Transverse colon (tissue), 4 donors: ENCODE data around the gene GAPDHS. TPM values are rescaled to one million over a fixed set of nuclear protein-coding genes. Genes with fewer than 3 reads are reported as not detected.

Source experiments
- DNase-seq: peaks from one replicate; pipeline ENCODE4 v3.0.0-alpha.2; 2019
- H3K27ac ChIP-seq, 4 donors: fragments of 200-600 bp; sonication (generic); 2 replicates each; pipeline ENCODE4 v1.5.1; 2016 to 2018; ENCODE audit warnings: inconsistent platforms in 4 of 4
- H3K27me3 ChIP-seq: fragments of 200-600 bp; sonication (generic); 2 replicates; pipeline ENCODE4 v1.5.1; 2017; ENCODE audit warnings: inconsistent platforms
- H3K36me3 ChIP-seq, 4 donors: fragments of 200-600 bp; sonication (generic); 2 replicates each; pipeline ENCODE4 v1.5.1; 2017 to 2019; ENCODE audit warnings: inconsistent platforms in 4 of 4
- H3K4me1 ChIP-seq, 4 donors: fragments of 200-600 bp; sonication (generic); 2 replicates each; pipeline ENCODE4 v1.5.1; 2017 to 2020; ENCODE audit warnings: inconsistent platforms in 4 of 4
- H3K4me3 ChIP-seq, 4 donors: fragments of 200-600 bp; sonication (generic); 1 replicate in 1 of 4; 2 replicates in 3 of 4; pipeline versions ENCODE4 v1.5.1 to v1.6.1; 2017 to 2019; ENCODE audit warnings: inconsistent platforms in 4 of 4
- H3K9me3 ChIP-seq, 2 donors: fragments of 200-600 bp; sonication (generic); 2 replicates each; pipeline ENCODE4 v1.5.1; 2017 to 2019; ENCODE audit warnings: inconsistent platforms in 2 of 2
- CTCF ChIP-seq, 5 experiments: fragments of 200-600 bp in 3 of 5; fragments of 450-650 bp in 2 of 5; sonication (generic) in 3 of 5; IDR thresholded peaks; 1 replicate in 2 of 5; 2 replicates in 3 of 5; pipeline ENCODE4 v1.5.1; 2016 to 2017; ENCODE audit warnings: antibody characterized with exemption in 5 of 5, inconsistent platforms in 3 of 5, mild to moderate bottlenecking in 2 of 5, moderate library complexity in 1 of 5
- EP300 ChIP-seq: sonication (generic); formaldehyde crosslinking; IDR thresholded peaks from one replicate; pipeline ENCODE4 v1.6.1; 2017; ENCODE audit warnings: antibody characterized with exemption, low read depth
- POLR2A ChIP-seq: fragments of 450-650 bp; IDR thresholded peaks from one replicate; pipeline ENCODE4 v1.6.1; 2016; ENCODE audit warnings: antibody characterized with exemption, mild to moderate bottlenecking, moderate library complexity
- POLR2AphosphoS5 ChIP-seq, 3 donors: sonication (generic); formaldehyde crosslinking; IDR thresholded peaks; one replicate each; pipeline ENCODE4 v1.6.1; 2016; ENCODE audit warnings: antibody characterized with exemption in 3 of 3
- WGBS, 2 donors: methylation state at CpG; one replicate each; pipeline ENCODE4 v1.1.5; 2018; ENCODE audit warnings: low coverage in 1 of 2; 5-methylcytosine and 5-hydroxymethylcytosine counted together
- in situ Hi-C, 4 donors: fragments of 200-750 bp; cut with MboI; loops; one replicate each; pipeline versions ENCODE4 v1.15.0 to v1.15.1; 2017; ENCODE audit warnings: low sequenced_read_pairs in 3 of 4, low pct_ligation_motif_present in 1 of 4, low pct_unique_long_range_greater_than_20kb in 1 of 4
- intact Hi-C: fragments of 100-400 bp; cut with DNase I; formaldehyde crosslinking; loops from one replicate; pipeline ENCODE4 v1.15.1; 2023; ENCODE audit warnings: low total_unique reads
- total RNA-seq, 4 donors: library from RNA; depleted of rRNA; stranded (reverse); fragments of >200 nt; gene quantifications; one replicate each; pipeline ENCODE4 v1.1.0, GENCODE V29; 2016

The GAPDHS gene
- total RNA-seq, 4 donors from 2014 or later: not detected

GRCh38 chr19:35488677-35489076 is 44.6 kb upstream of the GAPDHS start:
- intact Hi-C loops: no loop called here
- whole genome bisulfite sequencing, 2 donors: 82% methylated on average over 16 of the region's 16 CpGs; no CpG with 5 or more reads in 1 of the 2 donors
- in situ Hi-C loops: no loop called here
- Histone ChIP-seq H3K9me3 (no peaks in the 10 kb centered on the region), H3K27me3 (no peaks in the 10 kb centered on the region), H3K4me1 (no peaks in the 10 kb centered on the region), H3K36me3 (no peaks in the 10 kb centered on the region), H3K27ac (no peak overlapping the region), H3K4me3 (no peak overlapping the region)
- DNase-seq: no peak
- TF ChIP-seq POLR2AphosphoS5 (IDR thresholded peaks at IDR 0.05) (no peak), POLR2A (no peak), CTCF (IDR thresholded peaks at IDR 0.05) (no peak), EP300 (no peak)

GRCh38 chr19:35490364-35490763 is 42.9 kb upstream of the GAPDHS start, which contains the start of gene KRTDAP:
Gene KRTDAP (minus strand): TSS chr19:35490464. CDS start chr19:35490442, 22 bp downstream.
- Histone ChIP-seq H3K27ac (no peak within 1 kb of the TSS), H3K4me1 (peaks cover 0 to 4% (median 2%) of the 10 kb centered on the region in 4 donors), H3K36me3 (no peaks in the 10 kb centered on the region), H3K27me3 (no peaks in the 10 kb centered on the region), H3K4me3 (no peak within 1 kb of the TSS), H3K9me3 (no peaks in the 10 kb centered on the region)
- 77 to 100% methylated on average over 2 to 9 of the region's 9 CpGs for WGBS, 2 donors
- intact Hi-C loops (loop anchor here (10.0 kb wide), 1 partner anchor 216 kb away; no protein-coding TSS in a partner anchor), in situ Hi-C loops (loop anchor here in 3 of 4 donors (10.0 kb wide), 2 partner anchors 136 to 146 kb away; partner anchors contain the start of genes FFAR3 (in 2 of the 3) and FFAR1 (in 1 of the 3))
- no peak for DNase-seq
- TF ChIP-seq CTCF (IDR thresholded peaks at IDR 0.05) (no peak), POLR2A (no peak), EP300 (no peak), POLR2AphosphoS5 (IDR thresholded peaks at IDR 0.05) (no peak)

GRCh38 chr19:35491836-35492360 is 41.4 kb upstream of the GAPDHS start:
- H3K27ac ChIP-seq: no peak overlapping the region
- WGBS, 2 donors: 76% methylated on average over 9 of the region's 9 CpGs; no CpG with 5 or more reads in 1 of the 2 donors
- intact Hi-C loops: loop anchor here (10.0 kb wide), 1 partner anchor 217 kb away; no protein-coding TSS in a partner anchor
- no peaks in the 10 kb centered on the region for H3K36me3 ChIP-seq
- H3K4me3 ChIP-seq: no peak overlapping the region
- H3K4me1 ChIP-seq: peaks cover 0 to 7% (median 2%) of the 10 kb centered on the region in 4 donors
- H3K27me3 ChIP-seq: no peaks in the 10 kb centered on the region
- in situ Hi-C loops: loop anchor here in 3 of 4 donors (10.0 kb wide), 2 partner anchors 137 to 147 kb away; partner anchors contain the start of genes FFAR3 (in 2 of the 3) and FFAR1 (in 1 of the 3)
- no peak for DNase-seq
- TF ChIP-seq POLR2AphosphoS5 (IDR thresholded peaks at IDR 0.05) (no peak), EP300 (no peak), CTCF (IDR thresholded peaks at IDR 0.05) (no peak), POLR2A (no peak)
- H3K9me3 ChIP-seq: no peaks in the 10 kb centered on the region

GRCh38 chr19:35493971-35494370 is 39.3 kb upstream of the GAPDHS start:
- Histone ChIP-seq H3K36me3 (no peaks in the 10 kb centered on the region), H3K9me3 (no peaks in the 10 kb centered on the region), H3K27ac (no peak overlapping the region), H3K4me1 (peaks cover 0 to 7% (median 2%) of the 10 kb centered on the region in 4 donors), H3K27me3 (no peaks in the 10 kb centered on the region), H3K4me3 (no peak overlapping the region)
- in situ Hi-C loops (loop anchor here in 3 of 4 donors (10.0 kb wide), 2 partner anchors 139 to 149 kb away; partner anchors contain the start of genes FFAR3 (in 2 of the 3) and FFAR1 (in 1 of the 3)), intact Hi-C loops (loop anchor here (10.0 kb wide), 1 partner anchor 219 kb away; no protein-coding TSS in a partner anchor)
- WGBS, 2 donors: 56 to 84% methylated on average over 3 to 9 of the region's 9 CpGs
- TF ChIP-seq EP300 (no peak), POLR2AphosphoS5 (IDR thresholded peaks at IDR 0.05) (no peak), CTCF (IDR thresholded peaks at IDR 0.05) (no peak), POLR2A (no peak)
- no peak for DNase-seq
